MCF 10A (cell line): ENCODE results near the gene EIPR1. TPM values are rescaled to one million over a fixed set of nuclear protein-coding genes. Genes with fewer than 3 reads are reported as not detected.

Experiments
- BruUV-seq: library from RNA; stranded (reverse); fragments of 400-500 nt; replicated peaks from 2 replicates; lab custom pipeline; 2021; lab: Mats Ljungman, UMichigan
- CTCF ChIA-PET: fragments of 300-600 bp; sonication (Branson Sonifier 250); formaldehyde crosslinking; extraction: SDS; loops from one replicate; lab custom pipeline; 2021; ENCODE audit warnings: antibody characterized with exemption, inconsistent platforms; lab: Yijun Ruan, JAX
- POLR2A ChIA-PET: fragments of 300-600, 350-650 bp; sonication (Branson Sonifier 250); formaldehyde crosslinking; extraction: SDS; loops from one replicate; lab custom pipeline; 2020; ENCODE audit warnings: antibody characterized with exemption, inconsistent platforms; lab: Yijun Ruan, JAX
- DNase-seq: peaks from one replicate; pipeline ENCODE4 v3.0.0-alpha.2; 2018; ENCODE audit not compliant: unreplicated experiment
- H3K27ac Mint-ChIP-seq: one replicate; pipeline ENCODE4 v1.8.0; 2022; ENCODE audit warnings: mild to moderate bottlenecking, low read depth, mixed read lengths; ENCODE audit not compliant: unreplicated experiment
- H3K27me3 Mint-ChIP-seq: one replicate; pipeline ENCODE4 v1.8.0; 2022; ENCODE audit warnings: mixed read lengths; ENCODE audit not compliant: insufficient read depth, unreplicated experiment
- H3K36me3 Mint-ChIP-seq: one replicate; pipeline ENCODE4 v1.8.0; 2022; ENCODE audit warnings: mild to moderate bottlenecking, moderate library complexity, mixed read lengths; ENCODE audit not compliant: insufficient read depth, unreplicated experiment
- H3K4me1 Mint-ChIP-seq: one replicate; pipeline ENCODE4 v1.8.0; 2022; ENCODE audit warnings: mixed read lengths; ENCODE audit not compliant: insufficient read depth, unreplicated experiment
- H3K4me3 Mint-ChIP-seq: one replicate; pipeline ENCODE4 v1.8.0; 2022; ENCODE audit warnings: mild to moderate bottlenecking, moderate library complexity, mixed read lengths; ENCODE audit not compliant: unreplicated experiment
- H3K9me3 Mint-ChIP-seq: one replicate; pipeline ENCODE4 v1.8.0; 2022; ENCODE audit warnings: mixed read lengths; ENCODE audit not compliant: unreplicated experiment
- CTCF ChIP-seq: fragments of 200-600 bp; IDR thresholded peaks from one replicate; pipeline ENCODE4 v1.8.0; 2022; ENCODE audit warnings: antibody characterized with exemption, mild to moderate bottlenecking; ENCODE audit not compliant: unreplicated experiment
- intact Hi-C: fragments of 100-400 bp; cut with micrococcal nuclease; formaldehyde crosslinking; loops from 2 replicates; pipeline ENCODE4 v1.14.1; 2022
- total RNA-seq: library from RNA; stranded (reverse); gene quantifications from 2 replicates; pipeline ENCODE4 v1.2.3, GENCODE V29; 2022

EIPR1 gene
- total RNA-seq, 1 experiment from 2014 or later, result 49.0 TPM

DNA sequence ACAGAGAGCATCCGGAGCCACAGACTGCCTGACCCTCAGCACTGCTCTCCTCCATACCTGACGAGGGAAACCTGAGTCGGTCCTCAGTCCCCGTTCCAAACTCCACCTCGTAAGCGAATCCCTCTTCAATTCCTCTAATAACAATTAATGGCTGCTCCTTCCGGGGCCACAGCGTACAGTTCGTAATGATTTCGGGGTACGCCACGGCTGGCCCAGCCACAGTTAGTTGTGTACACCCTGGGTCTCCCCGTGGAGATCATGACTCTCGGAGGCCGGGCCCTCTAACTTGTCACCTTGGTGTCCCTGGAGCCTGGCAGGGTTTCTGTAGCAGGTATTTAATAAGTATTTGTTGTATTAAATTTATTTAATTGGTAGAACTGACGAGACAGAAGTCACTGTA, 121.5 kb downstream of the EIPR1 start:
- TF ChIP-seq CTCF, result no peak
- ChIA-PET POLR2A (no interaction called here), CTCF (no interaction called here)
- no peak overlapping the region for H3K27ac Mint-ChIP-seq
- H3K27me3 Mint-ChIP-seq, result no peaks in the 10 kb centered on the region
- no TSS peak for BruUV-seq
- no peak overlapping the region for H3K4me3 Mint-ChIP-seq
- DNase-seq, result no peak
- no peaks in the 10 kb centered on the region for H3K9me3 Mint-ChIP-seq
- intact Hi-C loops, result no loop called here
- H3K4me1 Mint-ChIP-seq, result peaks cover 5% of the 10 kb centered on the region
- H3K36me3 Mint-ChIP-seq, result peaks cover 7% of the 10 kb centered on the region

DNA sequence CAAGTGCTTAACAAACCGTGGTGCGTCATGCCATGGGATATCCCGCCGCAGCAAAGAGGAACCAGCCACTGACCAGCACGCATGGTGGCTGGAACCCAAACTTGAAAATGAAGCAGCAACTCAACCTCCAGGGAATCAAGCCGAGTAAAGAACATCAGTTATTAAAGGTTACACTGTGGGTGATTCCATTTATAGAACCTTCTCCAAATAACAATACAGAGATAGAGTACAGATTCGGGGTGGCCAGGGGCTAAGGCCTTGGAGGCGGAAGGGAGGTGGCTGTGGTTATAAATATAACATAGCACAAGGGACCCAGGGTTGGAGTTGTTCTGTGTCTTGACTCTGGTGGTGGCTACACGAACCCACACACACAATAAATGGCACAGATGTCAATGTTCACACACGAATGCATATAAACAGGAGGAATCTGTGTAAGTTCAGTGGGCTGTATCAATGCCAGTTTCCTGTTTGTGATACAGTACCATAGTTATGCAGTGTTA, 123.1 kb downstream of the EIPR1 start:
- ChIA-PET CTCF (no interaction called here), POLR2A (interaction anchor here (0.7 kb wide), 1 partner anchor 703 kb away, joined by 4 read pairs; no protein-coding TSS in a partner anchor)
- H3K27ac Mint-ChIP-seq, result no peak overlapping the region
- H3K27me3 Mint-ChIP-seq, result no peaks in the 10 kb centered on the region
- no peak for TF ChIP-seq CTCF
- no peaks in the 10 kb centered on the region for H3K9me3 Mint-ChIP-seq
- intact Hi-C loops, result no loop called here
- H3K36me3 Mint-ChIP-seq, result peaks cover 8% of the 10 kb centered on the region
- no peak for DNase-seq
- no TSS peak for BruUV-seq
- no peak overlapping the region for H3K4me3 Mint-ChIP-seq
- peaks cover 5% of the 10 kb centered on the region for H3K4me1 Mint-ChIP-seq

GRCh38 chr2:3253913-3254441, 123.6 kb downstream of the EIPR1 start:
- no peak for TF ChIP-seq CTCF
- BruUV-seq, result no TSS peak
- intact Hi-C loops, result no loop called here
- ChIA-PET POLR2A (interaction anchor here (0.7 kb wide), 1 partner anchor 703 kb away, joined by 4 read pairs; no protein-coding TSS in a partner anchor), CTCF (no interaction called here)
- H3K4me3 Mint-ChIP-seq, result no peak overlapping the region
- H3K9me3 Mint-ChIP-seq, result peaks cover 4% of the 10 kb centered on the region
- DNase-seq, result no peak
- peaks cover 13% of the 10 kb centered on the region for H3K36me3 Mint-ChIP-seq
- H3K4me1 Mint-ChIP-seq, result peaks cover 5% of the 10 kb centered on the region
- H3K27ac Mint-ChIP-seq, result no peak overlapping the region
- H3K27me3 Mint-ChIP-seq, result no peaks in the 10 kb centered on the region

- Mint-ChIP-seq H3K27ac (no peak overlapping the region), H3K36me3 (peaks cover 16% of the 10 kb centered on the region), H3K27me3 (no peaks in the 10 kb centered on the region), H3K9me3 (peaks cover 9% of the 10 kb centered on the region), H3K4me1 (peaks cover 5% of the 10 kb centered on the region), H3K4me3 (no peak overlapping the region)
- ChIA-PET CTCF (no interaction called here), POLR2A (no interaction called here)
- intact Hi-C loops, result no loop called here
- DNase-seq, result no peak
- TF ChIP-seq CTCF, result no peak
- BruUV-seq, result no TSS peak
These were observed 125.7 kb downstream of the EIPR1 start for GRCh38 chr2:3251946-3252345.
